ENCODE results near the gene RAB32. TPM values are rescaled to one million over a fixed set of nuclear protein-coding genes. Genes with fewer than 3 reads are reported as not detected.
A peak's percentile ranks its signal among the peaks of the same experiment; 100 is the strongest.

Gene RAB32
- total and polyA plus RNA-seq, 12 donors = 7.2 to 40.0 (median 17.7) TPM

- Histone ChIP-seq H3K27ac (no peak overlapping the region), H3K36me3 (replicated peaks in 1 of 2) (no peaks in the 10 kb centered on the region), H3K27me3 (no peaks in the 10 kb centered on the region), H3K9me3 (replicated peaks in 1 of 3) (no peaks in the 10 kb centered on the region), H3K4me1 (replicated peaks in 1 of 2) (no peaks in the 10 kb centered on the region), H3K4me3 (no peak overlapping the region)
- no peak for TF ChIP-seq POLR2A (IDR thresholded peaks at IDR 0.05)
- TF ChIP-seq, protein P1, sequence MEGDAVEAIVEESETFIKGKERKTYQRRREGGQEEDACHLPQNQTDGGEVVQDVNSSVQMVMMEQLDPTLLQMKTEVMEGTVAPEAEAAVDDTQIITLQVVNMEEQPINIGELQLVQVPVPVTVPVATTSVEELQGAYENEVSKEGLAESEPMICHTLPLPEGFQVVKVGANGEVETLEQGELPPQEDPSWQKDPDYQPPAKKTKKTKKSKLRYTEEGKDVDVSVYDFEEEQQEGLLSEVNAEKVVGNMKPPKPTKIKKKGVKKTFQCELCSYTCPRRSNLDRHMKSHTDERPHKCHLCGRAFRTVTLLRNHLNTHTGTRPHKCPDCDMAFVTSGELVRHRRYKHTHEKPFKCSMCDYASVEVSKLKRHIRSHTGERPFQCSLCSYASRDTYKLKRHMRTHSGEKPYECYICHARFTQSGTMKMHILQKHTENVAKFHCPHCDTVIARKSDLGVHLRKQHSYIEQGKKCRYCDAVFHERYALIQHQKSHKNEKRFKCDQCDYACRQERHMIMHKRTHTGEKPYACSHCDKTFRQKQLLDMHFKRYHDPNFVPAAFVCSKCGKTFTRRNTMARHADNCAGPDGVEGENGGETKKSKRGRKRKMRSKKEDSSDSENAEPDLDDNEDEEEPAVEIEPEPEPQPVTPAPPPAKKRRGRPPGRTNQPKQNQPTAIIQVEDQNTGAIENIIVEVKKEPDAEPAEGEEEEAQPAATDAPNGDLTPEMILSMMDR (IDR thresholded peaks at IDR 0.05) = no peak
- DNase-seq = no peak
- intact Hi-C loops (cut with DNase I) = no loop called here
- WGBS, 4 donors = 50 to 80% (median 69%) methylated on average over 1 of the region's 1 CpG
These were observed 50.9 kb downstream of the RAB32 start for GRCh38 chr6:146594495-146594894.

DNA sequence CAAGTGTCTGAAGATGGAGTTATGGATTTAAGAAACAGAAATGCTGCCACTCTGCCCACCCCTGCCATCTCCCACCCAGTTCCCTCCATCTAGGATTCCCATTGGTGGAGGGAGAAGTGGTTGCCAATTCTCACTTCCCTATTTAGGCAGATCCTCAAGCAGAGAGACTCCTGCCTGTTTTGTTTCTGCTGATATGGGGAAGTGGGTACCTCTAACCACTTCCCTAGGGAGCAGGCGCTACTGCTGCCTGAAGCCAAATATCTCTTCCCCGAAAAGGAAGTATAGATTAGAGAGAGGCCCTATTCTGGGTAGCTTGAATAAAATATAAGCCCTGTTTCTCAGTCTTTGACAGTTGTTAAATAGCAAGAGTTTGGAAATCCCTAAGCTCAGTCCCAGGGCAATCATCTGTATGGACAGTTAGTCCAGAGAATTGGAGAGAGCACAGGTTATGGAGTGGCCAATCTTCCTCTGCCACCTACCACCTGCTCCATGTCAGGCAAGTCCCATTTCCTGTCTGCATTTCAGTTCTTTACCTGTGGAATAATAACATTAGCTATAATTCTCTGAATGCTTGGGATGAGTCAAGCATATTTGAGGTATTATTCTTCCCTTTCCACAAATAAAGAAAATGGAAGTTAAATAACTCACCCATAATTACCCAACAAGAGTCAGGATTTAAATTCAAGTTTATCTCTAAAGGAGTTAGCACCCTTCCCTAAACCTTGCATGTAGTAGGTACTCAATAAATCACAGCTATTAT lies 52.5 kb downstream of the RAB32 start:
- H3K4me3 ChIP-seq = no peak overlapping the region
- WGBS, 4 donors = 61 to 74% (median 73%) methylated on average over 2 of the region's 2 CpGs
- no peaks in the 10 kb centered on the region for H3K9me3 ChIP-seq (replicated peaks in 1 of 3)
- no peaks in the 10 kb centered on the region for H3K4me1 ChIP-seq (replicated peaks in 1 of 2)
- no peak for TF ChIP-seq POLR2A (IDR thresholded peaks at IDR 0.05)
- TF ChIP-seq, protein P1 (IDR thresholded peaks at IDR 0.05) = no peak
- DNase-seq = peak in 2 of 7 donors; percentile 20 to 24
- intact Hi-C loops (cut with DNase I) = no loop called here
- H3K36me3 ChIP-seq (replicated peaks in 1 of 2) = no peaks in the 10 kb centered on the region
- no peaks in the 10 kb centered on the region for H3K27me3 ChIP-seq
- H3K27ac ChIP-seq = no peak overlapping the region

GRCh38 chr6:146598772-146599405 lies 55.3 kb downstream of the RAB32 start, which contains the start of gene ADGB:
TSS of gene ADGB (plus strand) at chr6:146598972. CDS start at chr6:146599041, 69 bp downstream.
- Histone ChIP-seq H3K4me1 (replicated peaks in 1 of 2) (no peaks in the 10 kb centered on the region), H3K27ac (no peak within 1 kb of the TSS), H3K9me3 (replicated peaks in 1 of 3) (no peaks in the 10 kb centered on the region), H3K36me3 (replicated peaks in 1 of 2) (no peaks in the 10 kb centered on the region), H3K27me3 (no peaks in the 10 kb centered on the region), H3K4me3 (peak within 1 kb of the TSS in 2 of 4 donors; percentile 30 to 46)
- intact Hi-C loops (cut with DNase I) = no loop called here
- no peak for TF ChIP-seq POLR2A (IDR thresholded peaks at IDR 0.05)
- TF ChIP-seq, protein P1 (IDR thresholded peaks at IDR 0.05) = no peak
- 3 to 6% (median 4%) methylated on average over 13 to 32 of the region's 32 CpGs for WGBS, 4 donors
- DNase-seq = peak; percentile 27 to 72 (median 57)

- H3K9me3 ChIP-seq (replicated peaks in 1 of 3) = no peaks in the 10 kb centered on the region
- no peak overlapping the region for H3K27ac ChIP-seq
- WGBS, 4 donors = 63 to 72% (median 65%) methylated on average over 4 of the region's 4 CpGs
- no peak overlapping the region for H3K4me3 ChIP-seq
- no peaks in the 10 kb centered on the region for H3K27me3 ChIP-seq
- intact Hi-C loops (cut with DNase I) = no loop called here
- no peak for DNase-seq
- H3K4me1 ChIP-seq (replicated peaks in 1 of 2) = no peaks in the 10 kb centered on the region
- no peaks in the 10 kb centered on the region for H3K36me3 ChIP-seq (replicated peaks in 1 of 2)
- TF ChIP-seq POLR2A (IDR thresholded peaks at IDR 0.05) = no peak
- TF ChIP-seq, protein P1 (IDR thresholded peaks at IDR 0.05) = no peak
These were observed 57.7 kb downstream of the RAB32 start for GRCh38 chr6:146601352-146601751.
